HG02678 (cell line): Measurements from ENCODE around the gene TFAP2B.

Experiments
- ATAC-seq: cut with Tn5 transposase; IDR thresholded peaks from one replicate; pipeline ENCODE4 v1.9.1; 2021; ENCODE audit warnings: mild to moderate bottlenecking, moderate library complexity; ENCODE audit not compliant: unreplicated experiment

TFAP2B gene

DNA sequence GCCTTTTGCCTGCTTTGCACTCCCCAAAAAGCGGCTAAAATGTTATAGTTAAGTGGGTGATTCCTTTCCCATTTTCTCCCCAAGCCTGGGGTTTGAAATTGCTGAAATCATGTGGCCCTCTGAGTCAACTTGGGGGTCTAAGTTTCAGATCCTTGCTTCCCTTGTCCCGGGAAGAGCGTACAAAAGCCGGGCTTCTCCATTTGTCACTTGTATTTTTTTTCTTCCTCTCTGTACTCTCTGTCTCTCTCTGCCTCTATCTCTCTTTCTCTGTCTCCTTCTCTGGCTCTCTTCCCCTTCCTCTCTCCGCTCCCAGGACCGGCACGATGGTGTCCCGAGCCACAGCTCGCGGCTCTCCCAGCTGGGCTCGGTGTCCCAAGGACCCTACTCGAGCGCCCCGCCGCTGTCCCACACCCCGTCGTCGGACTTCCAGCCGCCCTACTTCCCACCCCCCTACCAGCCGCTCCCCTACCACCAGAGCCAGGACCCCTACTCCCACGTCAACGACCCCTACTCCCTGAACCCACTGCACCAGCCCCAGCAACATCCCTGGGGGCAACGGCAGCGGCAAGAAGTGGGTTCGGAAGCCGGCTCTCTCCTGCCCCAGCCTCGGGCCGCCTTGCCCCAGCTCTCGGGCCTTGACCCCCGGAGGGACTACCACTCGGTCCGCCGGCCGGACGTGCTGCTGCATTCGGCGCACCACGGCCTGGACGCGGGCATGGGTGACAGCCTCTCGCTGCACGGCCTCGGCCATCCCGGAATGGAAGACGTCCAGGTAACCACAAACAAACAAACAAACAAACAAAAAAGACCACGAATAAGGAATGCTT lies 4.6 kb downstream of the TFAP2B start:
- ATAC-seq: no peak

DNA sequence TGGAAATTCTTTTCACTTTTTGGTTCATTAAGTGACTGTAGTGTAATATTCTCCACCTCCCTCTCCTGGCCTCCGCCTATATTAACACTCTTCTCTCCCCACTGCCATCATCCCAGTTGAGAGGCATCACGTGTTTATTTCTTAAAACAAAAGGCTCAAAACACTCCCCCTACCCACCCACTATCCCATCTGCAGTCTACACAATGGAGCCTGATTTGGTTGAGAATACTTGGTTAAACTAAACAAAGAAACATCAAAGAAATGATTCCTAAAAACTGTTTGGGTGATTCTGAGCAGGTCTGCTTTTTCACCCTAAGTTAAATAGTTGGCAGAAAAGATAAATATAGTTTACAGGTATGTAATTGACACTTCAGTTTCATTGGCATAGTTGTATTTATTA lies 5.9 kb downstream of the TFAP2B start:
- no peak for ATAC-seq

GRCh38 chr6:50825375-50826036 lies 6.8 kb downstream of the TFAP2B start:
- no peak for ATAC-seq

DNA sequence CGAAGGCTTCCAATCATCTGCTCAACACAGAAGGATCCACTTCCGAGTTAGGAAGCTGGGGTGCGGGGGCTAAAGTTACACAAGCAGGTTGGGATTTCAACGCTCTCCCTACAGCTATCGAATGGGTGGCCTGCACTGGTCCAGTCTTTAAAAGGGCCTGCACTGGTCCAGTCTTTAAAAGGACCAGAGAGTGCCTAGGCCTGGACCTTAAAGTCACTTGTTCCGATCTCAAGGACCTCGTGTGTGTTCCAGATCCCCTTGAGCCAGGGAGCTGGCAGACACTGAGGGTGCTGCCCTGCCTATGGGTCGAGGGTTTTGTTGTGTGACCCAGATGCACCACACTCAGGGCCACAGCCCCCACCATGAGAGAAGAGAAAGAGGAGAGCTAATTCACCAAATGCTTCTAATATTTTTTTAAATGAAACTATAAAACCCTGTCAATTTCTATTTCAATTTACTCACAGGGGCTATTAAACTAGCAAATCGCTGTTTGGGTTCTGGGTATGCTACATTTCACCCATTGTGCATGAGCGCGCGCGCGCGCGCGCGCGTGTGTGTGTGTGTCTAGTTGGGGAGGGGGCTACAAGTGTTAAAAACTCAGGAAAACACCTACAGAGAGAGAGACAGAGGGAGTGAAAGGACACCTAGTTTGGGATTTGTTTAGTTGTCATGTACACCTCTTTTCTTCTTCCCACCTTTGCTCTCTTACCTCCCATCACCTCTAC lies 7.5 kb downstream of the TFAP2B start:
- no peak for ATAC-seq

- ATAC-seq: no peak
Observed at GRCh38 chr6:50826803-50827202, 8.1 kb downstream of the TFAP2B start.

DNA sequence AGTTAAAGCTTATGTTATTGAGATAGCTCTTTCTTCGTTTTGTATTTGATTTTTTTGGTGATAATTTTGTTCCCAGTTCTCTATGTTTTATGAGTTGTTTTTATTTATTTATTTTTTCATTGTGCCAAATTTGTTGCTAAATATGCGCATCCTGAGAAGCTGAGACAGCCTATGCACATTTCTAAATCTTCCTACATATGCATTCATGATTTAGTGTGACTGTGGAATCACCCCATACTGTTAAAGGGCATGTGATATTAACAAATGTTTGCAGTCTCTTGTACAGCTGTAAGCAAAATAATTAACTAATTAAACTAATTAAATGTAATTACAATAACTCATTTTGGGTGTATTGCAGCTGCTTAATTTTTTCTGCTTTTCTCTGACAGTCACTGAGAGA lies 10.4 kb downstream of the TFAP2B start:
- no peak for ATAC-seq

GRCh38 chr6:50829898-50830444 lies 11.3 kb downstream of the TFAP2B start:
- no peak for ATAC-seq

DNA sequence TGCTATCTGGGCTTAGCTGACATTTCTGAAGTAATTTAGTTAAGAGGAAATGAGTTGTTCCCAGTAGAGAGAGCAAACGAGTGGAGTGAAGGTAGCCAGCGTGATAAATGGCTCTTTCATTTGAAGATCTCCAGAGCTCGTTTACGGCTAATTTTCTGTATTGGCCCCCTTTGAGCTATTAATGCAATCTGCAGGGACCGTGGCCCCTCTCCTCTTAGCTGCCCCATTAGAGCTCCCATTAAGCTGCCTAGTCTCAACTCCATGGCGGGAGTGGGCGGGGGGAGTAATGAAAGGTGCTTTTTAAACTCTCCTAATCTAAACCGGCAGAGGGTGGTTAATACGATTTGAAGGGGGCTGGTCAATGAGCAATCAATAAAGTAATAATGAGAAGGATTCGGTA lies 12.5 kb downstream of the TFAP2B start:
- ATAC-seq: no peak

DNA sequence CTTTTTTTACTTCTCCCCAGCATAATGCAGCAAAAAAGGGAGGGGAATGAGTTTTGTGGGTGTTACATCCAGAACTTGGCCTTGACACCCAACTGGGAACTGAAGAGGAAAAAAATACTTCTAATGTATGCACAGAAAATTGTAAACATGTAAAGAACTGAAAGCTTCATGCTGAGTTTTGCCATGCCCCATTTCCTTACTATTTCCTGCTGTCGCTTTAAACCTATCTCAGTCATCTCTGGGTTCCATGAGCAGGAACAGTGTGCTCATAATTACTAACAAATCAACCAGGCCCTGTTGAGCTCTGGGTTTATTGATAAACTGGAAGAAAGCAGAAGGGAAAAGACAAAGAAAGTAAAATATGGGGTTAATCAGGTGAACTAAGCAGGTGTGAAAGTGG lies 14.2 kb downstream of the TFAP2B start:
- ATAC-seq: no peak

- ATAC-seq: no peak
Observed at GRCh38 chr6:50834929-50835410, 16.3 kb downstream of the TFAP2B start.

- ATAC-seq: no peak
Observed at GRCh38 chr6:50836231-50836630, 17.6 kb downstream of the TFAP2B start.

- no peak for ATAC-seq
Observed at GRCh38 chr6:50837589-50838445, 19.1 kb downstream of the TFAP2B start.

- no peak for ATAC-seq
Observed at GRCh38 chr6:50840112-50840810, 21.6 kb downstream of the TFAP2B start.

- no peak for ATAC-seq
Observed at GRCh38 chr6:50840811-50841192, 22.1 kb downstream of the TFAP2B start.

- no peak for ATAC-seq
Observed at GRCh38 chr6:50842446-50842845, 23.8 kb downstream of the TFAP2B start.

GRCh38 chr6:50842861-50843384 lies 24.3 kb downstream of the TFAP2B start:
- no peak for ATAC-seq

GRCh38 chr6:50843842-50844241 lies 25.2 kb downstream of the TFAP2B start:
- no peak for ATAC-seq

DNA sequence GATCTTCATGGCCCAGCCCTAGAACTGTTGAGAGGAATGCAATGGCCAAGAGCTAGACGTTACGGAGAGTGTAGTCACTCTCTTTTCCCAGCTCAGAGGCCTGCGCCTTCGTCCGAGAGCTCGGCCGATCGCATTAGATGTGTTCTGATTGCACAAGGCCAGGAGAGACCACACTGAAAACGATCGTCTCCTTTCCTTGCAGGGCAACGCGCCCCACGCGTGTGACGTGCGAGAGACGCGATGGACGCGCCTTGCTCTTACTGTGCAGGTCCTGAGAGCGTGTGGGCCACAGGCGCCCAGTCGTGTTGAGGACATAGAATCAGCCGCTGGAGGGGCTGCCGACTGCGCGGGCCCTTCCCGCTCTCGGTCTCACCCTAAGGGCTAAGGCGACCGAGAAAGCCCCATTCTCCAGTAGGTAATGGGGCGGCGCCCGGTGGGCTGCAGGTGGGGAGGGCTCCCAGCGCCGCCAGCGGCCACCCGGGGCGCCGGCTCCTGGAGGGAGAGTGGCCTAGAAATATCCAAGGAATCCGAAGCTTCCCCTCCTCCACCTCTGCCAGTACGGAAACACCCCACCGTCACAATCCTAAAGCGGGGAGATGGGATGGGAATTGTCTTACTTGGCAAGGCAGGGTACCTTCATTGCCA lies 26.9 kb downstream of the TFAP2B start:
- ATAC-seq: no peak
